GM21737 (cell line): ENCODE results near the gene ZFX.
A peak's percentile ranks its signal among the peaks of the same experiment; 100 is the strongest.
"Not testable (repeated sequence)": the region's sequence is repeated elsewhere in the genome, so short reads cannot be mapped to it uniquely, and the experiment has no call there.

Source experiments
- ATAC-seq: cut with Tn5 transposase; IDR thresholded peaks from one replicate; pipeline ENCODE4 v1.9.1; 2021; ENCODE audit warnings: mild to moderate bottlenecking, moderate library complexity; ENCODE audit not compliant: unreplicated experiment

The ZFX gene

DNA sequence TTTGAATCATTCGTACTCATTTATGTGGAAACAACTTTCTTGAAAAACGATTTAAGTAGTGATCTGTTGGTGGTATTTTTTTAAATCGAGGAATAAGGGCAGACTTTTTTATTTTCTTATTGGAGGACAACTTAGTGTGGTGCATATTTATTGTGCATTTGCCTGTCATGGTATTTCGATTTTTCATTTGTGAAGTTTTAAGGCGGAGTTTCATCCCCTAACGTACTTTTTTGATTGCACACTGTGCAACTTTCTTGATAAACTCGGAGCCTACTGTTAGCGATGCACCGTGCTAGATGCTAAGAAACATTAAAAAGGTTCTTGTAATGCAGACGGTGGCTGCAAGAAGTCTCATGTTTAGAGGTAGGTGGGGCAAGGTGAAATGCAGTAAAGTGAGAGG, 1.4 kb downstream of the ZFX start:
- no peak for ATAC-seq

DNA sequence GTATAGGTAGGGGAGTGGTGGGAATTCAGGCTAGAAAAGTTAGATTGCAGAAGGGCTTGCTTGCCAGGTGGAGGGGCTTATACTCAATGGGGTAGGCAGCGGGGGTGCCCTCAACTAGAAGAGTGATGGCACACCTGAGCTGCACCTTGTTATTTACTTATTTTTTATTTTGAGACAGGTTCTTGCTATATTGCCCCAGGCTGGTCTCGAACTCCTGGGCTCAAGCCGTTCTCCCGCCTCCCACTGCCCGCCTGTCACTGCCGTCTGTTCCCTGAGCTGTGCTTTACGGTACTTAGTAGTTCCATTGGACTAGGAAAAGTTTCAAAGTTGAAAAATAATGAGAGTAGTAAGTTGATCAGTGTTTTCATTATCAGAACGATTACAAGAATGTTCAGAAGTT, 2.0 kb downstream of the ZFX start:
- no peak for ATAC-seq

DNA sequence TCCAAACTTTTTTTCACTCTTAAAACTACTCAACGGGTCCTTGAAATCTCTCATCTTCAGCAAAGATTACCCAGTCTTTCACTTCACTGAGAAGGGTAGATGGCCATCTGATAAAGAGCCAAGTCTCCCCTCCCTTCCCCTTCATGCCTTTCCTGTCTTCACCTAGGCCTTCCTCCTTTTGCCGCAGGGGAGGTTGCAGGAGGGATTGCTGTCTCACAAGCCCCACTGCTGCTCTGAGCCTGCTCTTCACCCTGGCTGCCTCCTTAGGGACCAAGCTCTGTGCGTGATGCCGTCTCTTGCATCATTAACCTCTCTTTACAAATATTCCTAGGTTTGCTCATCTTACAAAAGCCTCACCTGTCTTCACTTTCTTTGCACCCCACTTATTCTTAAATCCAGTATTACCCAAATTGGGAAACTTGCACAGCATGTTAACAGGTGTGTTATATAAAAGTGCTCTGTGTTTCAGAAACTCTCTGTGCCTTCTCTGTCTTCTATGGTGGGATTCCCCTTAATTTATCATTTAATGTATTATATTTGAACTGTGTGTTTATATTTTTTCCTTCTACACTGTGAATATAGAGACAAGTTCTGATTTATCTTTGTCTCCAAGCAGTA, 3.8 kb downstream of the ZFX start:
- ATAC-seq, result no peak

DNA sequence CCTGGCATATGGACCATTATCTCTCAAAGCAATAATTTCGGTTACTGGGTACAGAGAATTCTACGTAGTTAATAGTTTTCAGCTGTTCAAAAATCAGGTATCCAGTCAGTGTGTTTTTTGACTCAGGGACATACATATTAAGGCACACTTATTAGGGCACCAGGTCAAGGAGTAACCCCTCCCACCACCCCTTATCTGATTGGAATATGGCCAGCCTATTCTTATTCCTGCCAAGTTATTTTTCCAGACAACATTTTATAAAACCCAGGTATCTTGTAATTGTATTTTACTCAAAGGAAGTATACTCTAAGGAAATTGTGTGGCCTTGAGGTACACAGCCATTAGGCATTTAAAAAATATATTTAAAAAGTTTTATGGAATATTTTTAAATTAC, 4.3 kb downstream of the ZFX start:
- no peak for ATAC-seq

DNA sequence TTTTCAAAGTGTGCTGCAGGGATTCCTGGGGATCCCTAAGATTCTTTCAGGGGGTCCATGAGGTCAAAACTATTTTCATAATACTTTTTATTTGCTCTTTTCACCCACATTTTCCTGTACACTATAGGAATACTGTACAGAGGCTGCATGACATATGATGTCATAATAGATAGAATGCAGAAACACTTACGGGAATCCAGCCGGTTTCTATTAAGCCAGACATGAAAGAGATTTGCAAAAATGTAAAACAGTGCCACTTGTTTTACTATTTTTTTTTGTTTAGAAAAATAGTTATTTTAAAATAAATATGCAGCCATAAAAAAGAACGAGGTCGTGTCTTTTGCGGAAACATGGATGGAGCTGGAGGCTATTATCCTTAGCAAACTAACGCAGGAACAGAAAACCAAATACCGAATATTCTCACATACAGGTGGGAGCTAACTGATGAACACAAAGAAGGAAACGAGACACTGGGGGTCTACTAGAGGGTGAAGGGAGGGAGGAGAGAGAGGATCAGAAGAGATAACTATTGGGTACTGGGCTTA, 5.0 kb downstream of the ZFX start:
- ATAC-seq, result no peak

DNA sequence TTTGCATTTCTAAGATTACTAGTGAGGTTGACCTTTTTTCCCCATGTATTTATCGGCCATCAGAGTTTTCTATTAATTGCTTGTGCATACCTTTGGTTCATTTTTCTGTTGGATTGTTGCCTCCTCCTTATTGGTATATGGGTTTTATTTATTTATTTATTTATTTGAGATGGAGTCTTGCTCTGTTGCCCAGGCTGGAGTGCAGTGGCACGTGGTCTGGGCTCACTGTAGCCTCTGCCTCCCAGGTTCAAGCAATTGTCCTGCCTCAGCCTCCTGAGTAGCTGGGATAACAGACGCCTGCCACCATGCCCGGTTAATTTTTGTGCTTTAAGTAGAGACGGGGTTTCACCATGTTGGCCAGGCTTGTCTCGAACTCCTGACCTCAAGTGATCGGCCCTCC, 6.2 kb downstream of the ZFX start:
- ATAC-seq, result not testable (repeated sequence)

DNA sequence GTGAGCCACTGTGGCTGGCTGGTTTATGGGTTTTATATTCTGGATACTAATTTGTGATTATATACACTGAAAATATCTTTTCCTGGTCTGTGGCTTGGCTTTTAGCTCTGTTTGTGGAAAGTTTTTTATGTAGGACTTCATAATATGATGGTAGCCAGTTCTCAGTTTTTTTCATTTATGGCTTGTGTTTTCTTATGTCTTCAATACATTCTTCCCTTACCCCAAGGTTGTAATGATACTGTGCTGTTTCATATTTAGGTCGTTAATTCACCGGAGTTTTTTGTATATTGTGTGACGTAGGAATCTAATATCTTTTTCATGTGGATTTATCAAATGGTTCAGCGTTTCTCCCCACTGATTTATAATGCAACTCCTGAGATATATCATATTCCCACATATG, 6.6 kb downstream of the ZFX start:
- ATAC-seq, result no peak

DNA sequence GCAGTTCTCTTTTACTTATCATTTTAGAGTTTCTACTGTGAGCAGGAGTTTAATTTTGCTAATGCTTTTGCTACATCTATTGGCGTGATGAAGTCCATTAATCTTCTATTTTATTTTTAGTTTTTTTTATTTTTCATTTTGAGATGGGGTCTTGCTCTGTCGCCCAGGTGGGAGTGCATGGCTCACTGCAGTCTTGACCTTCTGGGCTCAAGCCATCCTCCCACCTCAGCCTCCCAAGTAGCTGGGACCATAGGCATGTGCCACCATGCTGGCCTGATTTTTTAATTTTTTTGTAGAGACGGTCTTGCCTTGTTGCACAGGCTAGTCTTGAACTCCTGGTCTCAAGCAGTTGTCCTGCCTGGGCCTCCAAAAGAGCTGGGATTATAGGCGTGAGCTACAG, 9.4 kb downstream of the ZFX start:
- ATAC-seq, result no peak

DNA sequence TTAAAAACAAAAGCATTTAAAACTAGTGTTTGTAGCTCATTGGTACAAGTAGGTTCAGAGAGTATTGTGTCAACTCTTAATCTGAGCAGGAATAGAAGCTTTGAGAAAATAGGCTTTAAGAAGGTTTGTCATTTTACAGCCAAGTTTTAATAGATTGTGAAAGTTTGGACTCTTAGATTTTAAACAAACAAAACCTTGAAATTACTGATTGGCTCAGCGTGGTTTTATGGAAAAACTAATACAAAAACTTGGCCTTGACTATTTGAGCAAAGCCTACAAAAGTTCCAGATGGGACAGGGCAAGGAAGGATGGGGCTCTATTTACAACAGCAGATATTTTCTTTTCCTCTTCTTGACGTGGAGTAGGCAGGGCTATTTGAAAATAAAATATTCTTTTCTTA, 16.5 kb downstream of the ZFX start:
- no peak for ATAC-seq

DNA sequence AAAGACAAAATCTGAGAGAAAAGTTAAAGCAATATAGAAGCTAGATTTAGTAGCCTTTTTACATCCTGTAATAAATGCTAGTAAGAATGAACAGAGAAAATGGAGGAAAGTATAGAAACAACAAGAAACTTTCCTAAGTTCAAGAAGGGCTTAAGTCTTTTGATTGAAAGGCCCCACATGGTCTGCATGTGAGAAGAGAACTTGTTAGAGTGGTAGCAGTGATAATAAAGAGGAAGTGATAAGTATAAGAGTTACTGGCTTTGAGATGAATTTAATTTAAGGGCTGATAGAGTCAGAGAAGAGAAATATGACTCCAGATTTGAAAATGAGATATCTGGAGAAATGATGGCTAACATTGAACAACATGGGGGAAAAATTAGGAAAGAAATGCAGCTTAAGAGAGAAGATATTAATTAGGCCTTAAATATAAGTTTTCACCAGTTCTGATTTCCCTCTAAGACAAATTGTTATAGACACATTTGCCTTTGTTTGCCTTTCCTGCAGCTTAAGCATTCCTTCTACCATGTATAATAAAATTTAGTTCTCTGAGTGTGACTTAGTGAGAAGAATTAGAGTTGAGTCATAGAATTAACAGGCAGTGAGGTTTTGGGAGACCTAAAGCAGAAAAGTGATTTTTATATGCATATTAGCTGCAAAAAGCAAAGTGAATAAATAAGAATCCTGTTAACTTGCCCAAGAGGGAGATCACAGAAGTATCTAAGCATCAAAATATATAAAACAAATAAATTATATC, 18.4 kb downstream of the ZFX start:
- ATAC-seq, result no peak

DNA sequence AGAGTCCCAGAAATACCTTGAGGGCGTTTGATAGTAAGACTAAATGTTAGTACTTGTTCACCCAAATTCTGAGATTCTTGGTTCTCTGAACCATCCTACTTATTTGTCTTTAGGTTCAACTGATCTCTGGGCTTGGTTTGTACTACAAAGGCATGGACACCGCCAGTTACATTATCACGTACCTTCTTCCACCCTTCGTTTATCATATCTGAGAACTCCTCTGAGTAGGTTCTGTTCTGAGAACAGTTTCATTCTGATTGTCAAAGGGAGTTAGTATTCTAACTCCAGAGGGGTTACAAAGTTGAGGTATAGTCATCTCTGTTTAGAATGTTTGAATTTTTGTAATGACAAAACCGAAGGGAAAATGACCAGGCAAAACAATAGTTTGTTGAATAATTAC, 19.3 kb downstream of the ZFX start:
- ATAC-seq, result peak; percentile 66

DNA sequence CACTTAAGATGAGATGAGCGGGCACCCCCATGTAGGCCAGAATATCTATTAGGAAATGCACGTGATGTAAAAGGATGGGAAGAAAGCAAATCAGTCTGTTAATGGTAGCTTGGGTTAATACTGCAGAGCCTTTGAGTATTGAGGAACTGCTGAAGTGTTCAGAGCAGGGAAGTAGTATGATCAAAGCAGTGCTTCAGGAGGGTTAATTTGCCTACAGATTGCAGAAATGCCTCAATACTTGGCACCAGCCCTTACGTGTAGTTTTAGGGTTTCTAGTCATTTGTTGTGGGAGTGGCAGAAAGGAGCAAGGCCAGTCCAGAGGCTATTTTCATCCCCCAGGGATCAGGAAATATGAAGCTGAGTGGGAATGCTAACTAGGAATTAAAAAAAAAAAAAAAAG, 19.7 kb downstream of the ZFX start:
- ATAC-seq, result peak; percentile 54

DNA sequence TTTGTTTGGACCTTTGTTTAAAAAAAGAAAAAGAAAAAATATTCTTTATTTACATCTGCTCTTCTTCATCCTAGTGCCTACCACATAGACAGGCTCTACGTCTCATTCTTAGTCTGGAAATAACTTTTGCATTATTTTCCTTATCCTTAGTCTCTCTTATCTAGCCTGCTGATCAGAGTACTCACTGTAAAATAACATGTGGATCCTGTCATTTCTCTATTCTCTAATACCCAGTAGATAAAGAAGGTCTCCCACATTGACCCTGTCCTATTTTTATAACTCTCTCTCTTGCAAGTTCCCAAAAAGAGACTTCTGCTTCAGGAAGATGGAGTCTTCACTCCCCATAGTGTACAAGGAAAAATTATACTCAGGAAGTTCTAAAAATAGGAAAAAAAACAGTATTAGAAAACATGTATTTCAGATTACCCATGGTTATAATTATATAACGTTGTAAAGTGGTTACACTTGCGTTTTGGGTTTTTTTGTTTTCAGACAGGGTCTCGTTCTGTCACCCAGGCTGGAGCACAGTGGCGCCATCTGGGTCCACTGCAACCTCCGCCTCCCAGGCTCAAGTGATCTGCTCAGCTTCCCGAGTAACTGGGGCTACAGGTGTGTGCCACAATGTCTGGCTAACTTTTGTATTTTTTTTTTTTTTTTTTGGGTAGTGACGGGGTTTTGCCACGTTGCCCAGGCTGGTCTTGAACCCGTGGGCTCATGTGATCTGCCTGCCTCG, 23.8 kb downstream of the ZFX start:
- no peak for ATAC-seq

DNA sequence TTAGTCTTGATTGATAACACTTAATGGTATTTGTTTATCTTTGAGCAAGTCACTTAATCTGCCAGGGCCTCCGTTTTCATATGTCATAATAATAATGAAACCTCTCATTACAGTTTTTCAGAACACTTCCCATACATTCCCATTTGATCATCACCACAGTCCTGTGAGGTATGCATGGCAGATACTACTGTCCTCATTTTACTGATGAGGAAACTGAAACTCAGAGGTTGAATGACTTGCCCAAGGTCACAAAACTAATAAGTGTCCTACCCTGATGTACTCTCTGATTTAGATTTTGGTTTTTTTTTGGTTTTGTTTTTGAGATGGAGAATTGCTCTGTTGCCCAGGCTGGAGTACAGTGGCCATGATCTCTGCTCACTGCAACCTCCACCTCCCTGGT, 25.7 kb downstream of the ZFX start:
- ATAC-seq, result no peak

DNA sequence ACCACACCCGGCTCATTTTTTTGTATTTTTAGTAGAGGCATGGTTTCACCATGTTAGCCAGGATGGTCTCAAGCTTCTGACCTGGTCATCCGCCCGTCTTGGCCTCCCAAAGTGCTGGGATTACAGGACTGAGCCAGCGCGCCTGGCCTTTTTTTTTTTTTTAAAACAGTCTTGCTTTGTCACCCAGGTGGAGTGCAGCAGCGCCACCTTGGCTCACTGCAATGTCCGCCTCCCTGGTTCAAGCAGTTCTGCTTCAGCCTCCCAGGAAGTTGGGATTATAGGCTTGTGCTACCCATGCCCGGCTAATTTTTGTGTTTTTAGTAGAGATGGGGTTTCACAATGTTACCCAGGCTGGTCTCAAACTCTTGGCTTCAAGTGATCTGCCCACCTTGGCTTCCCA, 28.9 kb downstream of the ZFX start:
- ATAC-seq, result no peak

DNA sequence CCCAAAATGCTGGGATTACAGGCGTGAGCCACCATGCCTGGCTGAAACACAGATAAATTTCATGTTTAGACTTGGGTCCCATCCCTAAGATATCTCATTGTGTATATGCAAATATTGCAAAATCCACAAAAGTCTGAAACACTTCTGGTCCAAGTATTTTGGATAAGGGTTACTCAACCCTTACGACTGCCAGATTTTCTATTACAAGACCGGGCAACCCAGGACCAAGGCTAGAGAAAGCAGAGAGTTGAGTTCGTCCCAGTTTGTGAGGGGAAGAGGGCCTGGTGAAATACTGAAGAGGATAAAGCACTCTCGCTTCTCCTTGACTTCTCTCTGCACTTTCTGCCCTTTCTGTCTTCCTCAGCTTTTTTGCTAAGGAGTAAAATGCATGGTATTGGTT, 34.5 kb downstream of the ZFX start:
- ATAC-seq, result no peak

DNA sequence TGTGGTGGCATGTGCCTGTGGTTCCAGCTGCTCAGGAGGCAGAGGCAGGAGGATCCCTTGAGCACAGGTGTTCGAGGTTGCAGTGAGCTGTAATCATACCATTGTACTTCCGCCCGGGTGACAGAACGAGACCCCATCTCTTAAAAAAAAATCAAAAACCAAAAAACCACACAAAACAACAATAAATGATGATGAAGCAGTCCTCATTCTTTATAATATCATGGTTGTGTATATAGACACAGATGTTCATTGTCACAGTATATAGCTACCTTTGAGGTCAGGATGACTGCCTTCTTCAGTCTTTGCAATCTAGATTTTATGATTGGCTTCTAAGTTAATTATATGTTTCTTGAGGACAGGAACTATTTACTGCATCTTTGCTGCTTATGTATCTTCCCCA, 37.0 kb downstream of the ZFX start:
- no peak for ATAC-seq

DNA sequence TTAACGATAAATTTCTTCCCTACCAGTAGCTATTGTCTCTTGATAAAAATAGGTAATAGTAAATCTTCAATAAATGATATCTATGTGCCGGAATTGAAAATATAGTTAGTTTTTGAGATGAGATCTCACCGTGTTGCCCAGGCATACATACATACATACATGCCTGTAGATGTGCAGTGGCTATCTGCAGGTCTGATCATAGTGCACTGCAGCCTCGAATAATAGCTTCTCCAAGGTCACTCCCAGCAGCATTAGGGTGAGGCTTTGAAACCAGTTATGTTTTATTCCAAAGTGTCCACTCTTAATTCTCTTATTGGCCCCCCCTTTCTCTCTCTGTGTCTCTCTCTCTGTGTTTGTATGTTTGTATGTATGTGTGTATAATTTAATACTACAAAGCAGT, 37.5 kb downstream of the ZFX start:
- ATAC-seq, result no peak

DNA sequence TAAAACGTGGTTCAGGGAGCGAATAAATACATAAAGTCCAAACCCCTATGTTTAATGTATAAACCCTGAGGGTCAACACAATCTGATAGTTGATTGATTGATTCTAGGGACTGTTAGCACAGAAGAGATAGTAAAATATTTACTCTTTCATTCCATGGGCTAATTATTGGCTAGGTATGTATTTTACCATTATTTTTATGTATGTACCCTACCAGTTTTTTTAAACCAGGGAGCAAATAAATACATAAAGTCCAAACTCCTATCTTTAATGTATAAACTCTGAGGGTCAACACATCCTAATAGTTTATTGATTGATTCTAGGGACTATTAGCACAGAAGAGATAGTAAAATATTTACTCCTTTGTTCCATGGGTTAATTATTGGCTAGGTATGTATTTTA, 40.0 kb downstream of the ZFX start:
- ATAC-seq, result no peak

DNA sequence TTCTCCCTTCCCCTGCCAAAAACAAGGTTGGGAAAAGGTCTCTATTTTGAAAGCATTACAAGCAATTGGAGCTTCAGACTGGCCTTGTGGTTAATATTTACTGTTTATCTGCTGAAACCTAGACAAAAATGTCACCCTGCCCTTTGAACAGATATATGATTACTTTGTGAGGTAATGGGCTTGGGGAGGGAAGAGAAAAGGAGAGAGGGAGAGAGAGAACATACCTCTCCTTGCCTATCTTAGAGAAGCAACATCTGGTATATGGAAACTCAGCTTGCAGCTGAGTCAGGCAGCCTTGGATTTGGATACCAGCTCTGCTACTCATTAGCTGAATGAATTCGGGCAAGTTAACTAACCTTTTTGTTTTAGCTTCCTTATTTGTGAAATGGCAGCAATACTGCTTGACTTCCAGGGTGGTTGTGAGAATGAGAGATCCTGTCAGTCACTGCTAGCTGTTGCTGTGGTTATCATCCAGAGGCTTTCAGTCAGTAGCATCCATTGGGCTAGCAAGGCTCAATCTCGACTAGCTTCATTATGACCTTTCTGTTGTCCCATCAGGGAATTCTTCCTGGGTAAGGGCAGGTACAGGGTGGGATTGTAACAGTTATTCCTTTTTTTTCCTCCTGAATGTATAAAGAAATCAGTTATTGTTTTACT, 41.1 kb downstream of the ZFX start:
- no peak for ATAC-seq

DNA sequence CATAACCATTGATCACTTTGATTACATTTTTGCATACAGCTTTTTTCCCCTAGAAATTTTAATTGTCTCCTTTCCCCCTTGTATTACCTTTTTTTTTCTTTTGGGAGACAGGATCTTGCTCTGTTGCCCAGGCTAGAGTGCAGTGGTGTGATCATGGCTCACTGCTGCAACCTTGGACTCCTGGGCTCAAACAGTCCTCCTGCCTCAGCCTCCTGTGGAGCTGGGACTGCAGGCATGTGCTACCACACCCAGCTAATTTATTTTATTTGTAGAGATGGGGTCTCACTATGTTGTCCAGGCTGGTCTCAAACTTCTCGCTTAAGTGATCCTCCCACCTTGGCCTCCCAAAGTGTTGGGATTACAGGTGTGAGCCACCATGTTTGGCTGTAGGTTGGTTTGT, 47.0 kb downstream of the ZFX start:
- ATAC-seq, result no peak

DNA sequence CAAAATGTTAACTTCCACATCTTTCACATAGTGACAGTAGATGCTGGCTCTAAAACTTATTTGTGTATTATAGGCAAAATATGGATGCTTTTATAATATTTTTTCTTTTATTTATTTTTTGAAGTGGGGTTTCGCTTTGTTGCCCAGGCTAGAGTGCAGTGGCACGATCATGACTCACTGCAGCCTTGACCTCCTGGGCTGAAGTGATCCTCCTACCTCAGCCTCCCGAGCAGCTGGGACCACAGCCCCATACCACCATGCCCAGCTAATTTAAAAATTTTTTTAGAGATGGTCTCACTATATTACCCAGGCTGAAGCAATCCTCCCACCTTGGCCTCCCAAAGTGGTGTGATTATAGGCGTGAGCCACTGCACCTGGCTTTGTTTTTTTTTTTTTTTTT, 48.6 kb downstream of the ZFX start:
- ATAC-seq, result no peak
